C4-2B (cell line): ENCODE measurements around the gene CYTH1.

Experiments used
- ZFX ChIP-seq: fragments of 450-650 bp; IDR thresholded peaks from 2 replicates; pipeline ENCODE4 v1.6.1; 2017
- TF ChIP-seq, protein P1 (sequence below): fragments of 450-650 bp; conservative IDR thresholded peaks from 2 replicates; pipeline ENCODE4 v1.5.1; 2017; ENCODE audit warnings: mild to moderate bottlenecking

DNA sequence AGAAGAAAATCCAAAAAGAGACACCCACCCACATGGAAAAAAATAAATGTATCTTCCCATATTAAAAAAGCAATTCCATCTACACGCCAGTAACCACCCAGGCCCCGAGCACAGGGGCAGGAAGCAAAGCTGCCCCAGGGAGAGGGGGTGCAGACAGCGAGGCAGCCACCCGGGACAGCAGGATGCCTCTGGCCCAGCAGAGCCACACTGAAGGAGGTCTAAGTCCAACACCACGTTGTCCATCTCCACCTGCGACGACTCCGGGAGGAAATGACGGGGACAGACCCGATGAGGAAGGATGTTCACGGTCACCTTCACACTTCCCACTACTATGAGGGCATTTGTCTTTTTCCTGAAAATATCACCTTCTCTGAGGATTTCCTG, 14.4 kb upstream of the CYTH1 start:
- TF ChIP-seq, protein P1, sequence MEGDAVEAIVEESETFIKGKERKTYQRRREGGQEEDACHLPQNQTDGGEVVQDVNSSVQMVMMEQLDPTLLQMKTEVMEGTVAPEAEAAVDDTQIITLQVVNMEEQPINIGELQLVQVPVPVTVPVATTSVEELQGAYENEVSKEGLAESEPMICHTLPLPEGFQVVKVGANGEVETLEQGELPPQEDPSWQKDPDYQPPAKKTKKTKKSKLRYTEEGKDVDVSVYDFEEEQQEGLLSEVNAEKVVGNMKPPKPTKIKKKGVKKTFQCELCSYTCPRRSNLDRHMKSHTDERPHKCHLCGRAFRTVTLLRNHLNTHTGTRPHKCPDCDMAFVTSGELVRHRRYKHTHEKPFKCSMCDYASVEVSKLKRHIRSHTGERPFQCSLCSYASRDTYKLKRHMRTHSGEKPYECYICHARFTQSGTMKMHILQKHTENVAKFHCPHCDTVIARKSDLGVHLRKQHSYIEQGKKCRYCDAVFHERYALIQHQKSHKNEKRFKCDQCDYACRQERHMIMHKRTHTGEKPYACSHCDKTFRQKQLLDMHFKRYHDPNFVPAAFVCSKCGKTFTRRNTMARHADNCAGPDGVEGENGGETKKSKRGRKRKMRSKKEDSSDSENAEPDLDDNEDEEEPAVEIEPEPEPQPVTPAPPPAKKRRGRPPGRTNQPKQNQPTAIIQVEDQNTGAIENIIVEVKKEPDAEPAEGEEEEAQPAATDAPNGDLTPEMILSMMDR = no peak
- no peak for TF ChIP-seq ZFX
